GM10266 (cell line): Measurements from ENCODE around the gene MPEG1.

ENCODE experiments used
- DNase-seq: peaks from one replicate; pipeline ENCODE4 v3.0.0; 2012; ENCODE audit errors: extremely low spot score
- TF ChIP-seq, protein P1 (sequence below): IDR thresholded peaks from 2 replicates; pipeline ENCODE4 v1.5.1; 2012; ENCODE audit warnings: mild to moderate bottlenecking, low read depth; ENCODE audit not compliant: control insufficient read depth, insufficient read depth; ENCODE audit errors: missing control alignments

The MPEG1 gene

DNA sequence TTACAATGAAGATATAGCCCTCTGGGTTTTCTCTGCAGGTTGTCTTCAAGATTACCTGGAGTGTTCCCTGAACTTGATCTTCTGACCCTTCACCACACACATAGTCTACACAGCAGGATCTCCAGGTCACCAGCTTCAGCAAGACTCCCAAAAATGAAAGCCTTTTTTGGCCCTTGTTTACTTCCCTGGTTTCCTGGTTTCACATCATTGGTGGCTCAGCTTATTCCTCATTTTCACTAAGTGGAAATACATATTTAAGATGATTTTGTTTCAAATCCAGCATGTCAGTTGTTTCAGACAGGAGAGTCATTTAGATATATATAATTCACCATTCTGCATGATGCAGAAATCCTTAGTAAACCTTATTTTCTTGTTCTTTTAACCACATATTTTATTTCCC lies 41.6 kb upstream of the MPEG1 start:
- TF ChIP-seq, protein P1, sequence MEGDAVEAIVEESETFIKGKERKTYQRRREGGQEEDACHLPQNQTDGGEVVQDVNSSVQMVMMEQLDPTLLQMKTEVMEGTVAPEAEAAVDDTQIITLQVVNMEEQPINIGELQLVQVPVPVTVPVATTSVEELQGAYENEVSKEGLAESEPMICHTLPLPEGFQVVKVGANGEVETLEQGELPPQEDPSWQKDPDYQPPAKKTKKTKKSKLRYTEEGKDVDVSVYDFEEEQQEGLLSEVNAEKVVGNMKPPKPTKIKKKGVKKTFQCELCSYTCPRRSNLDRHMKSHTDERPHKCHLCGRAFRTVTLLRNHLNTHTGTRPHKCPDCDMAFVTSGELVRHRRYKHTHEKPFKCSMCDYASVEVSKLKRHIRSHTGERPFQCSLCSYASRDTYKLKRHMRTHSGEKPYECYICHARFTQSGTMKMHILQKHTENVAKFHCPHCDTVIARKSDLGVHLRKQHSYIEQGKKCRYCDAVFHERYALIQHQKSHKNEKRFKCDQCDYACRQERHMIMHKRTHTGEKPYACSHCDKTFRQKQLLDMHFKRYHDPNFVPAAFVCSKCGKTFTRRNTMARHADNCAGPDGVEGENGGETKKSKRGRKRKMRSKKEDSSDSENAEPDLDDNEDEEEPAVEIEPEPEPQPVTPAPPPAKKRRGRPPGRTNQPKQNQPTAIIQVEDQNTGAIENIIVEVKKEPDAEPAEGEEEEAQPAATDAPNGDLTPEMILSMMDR, result no peak
- no peak for DNase-seq

DNA sequence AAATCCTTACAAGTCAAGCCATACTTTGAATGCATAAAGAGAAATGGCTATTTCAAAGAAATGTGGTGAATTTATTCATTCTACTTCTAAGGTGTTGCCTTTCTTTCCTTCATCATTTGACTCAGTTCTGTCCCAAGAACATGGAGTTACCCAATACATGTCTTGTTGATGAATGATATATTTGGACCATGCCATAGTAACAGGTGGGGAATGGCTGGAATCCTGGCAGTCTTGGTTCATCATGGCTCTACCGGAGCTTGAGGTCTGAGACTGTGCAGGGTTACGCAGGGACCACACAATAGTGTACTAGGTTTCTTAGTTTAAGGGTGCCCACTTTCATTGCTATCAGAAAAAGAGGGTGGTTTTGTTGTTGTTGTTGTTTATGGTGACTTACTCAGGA lies 40.3 kb upstream of the MPEG1 start:
- DNase-seq, result no peak
- TF ChIP-seq, protein P1, result no peak

- DNase-seq, result no peak
These were observed 36.8 kb upstream of the MPEG1 start for GRCh38 chr11:59249535-59249934.

GRCh38 chr11:59247531-59248227 lies 35.0 kb upstream of the MPEG1 start:
- TF ChIP-seq, protein P1, result no peak
- DNase-seq, result no peak

More at GRCh38 chr11:59249535-59249934, 36.8 kb upstream of the MPEG1 start:
- TF ChIP-seq, protein P1, result no peak

DNA sequence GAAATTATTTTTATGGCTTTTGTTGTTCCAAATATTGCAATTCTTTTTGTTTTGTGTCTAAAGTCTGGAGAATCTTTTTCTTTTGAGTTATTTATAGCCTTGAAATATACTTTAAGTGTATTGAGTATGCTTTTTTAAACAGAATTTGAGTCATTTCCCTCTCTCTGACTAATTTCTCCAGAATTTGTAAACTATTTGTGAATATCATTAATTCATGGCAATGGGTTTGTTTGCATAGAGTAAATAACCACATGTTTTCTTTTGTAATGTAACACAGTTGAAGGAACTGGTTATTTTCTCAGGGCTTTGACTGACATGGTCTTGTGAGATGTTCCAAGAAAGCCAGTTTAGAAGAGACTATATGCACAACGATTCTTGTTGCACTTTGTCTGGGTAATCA lies 30.9 kb upstream of the MPEG1 start:
- DNase-seq, result no peak
- TF ChIP-seq, protein P1, result no peak

DNA sequence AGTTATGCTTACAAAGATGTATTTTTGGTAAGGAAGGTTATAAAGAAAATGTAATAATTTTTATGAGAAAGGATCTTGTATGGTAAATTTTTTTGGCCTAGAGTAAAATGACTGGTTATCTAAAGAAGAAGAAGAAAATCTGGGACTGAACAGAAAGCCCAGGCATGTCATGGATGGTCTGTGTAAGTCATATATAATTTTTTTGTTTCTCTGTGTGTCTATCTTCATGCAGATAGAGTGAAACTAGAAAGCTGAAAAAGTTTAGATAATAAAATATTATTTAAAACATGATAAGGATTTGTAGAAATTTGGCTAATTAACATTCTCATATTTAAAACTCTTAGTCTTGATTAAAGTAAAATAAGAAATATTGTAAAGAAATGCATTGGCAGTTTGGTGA lies 27.6 kb upstream of the MPEG1 start:
- no peak for DNase-seq

DNA sequence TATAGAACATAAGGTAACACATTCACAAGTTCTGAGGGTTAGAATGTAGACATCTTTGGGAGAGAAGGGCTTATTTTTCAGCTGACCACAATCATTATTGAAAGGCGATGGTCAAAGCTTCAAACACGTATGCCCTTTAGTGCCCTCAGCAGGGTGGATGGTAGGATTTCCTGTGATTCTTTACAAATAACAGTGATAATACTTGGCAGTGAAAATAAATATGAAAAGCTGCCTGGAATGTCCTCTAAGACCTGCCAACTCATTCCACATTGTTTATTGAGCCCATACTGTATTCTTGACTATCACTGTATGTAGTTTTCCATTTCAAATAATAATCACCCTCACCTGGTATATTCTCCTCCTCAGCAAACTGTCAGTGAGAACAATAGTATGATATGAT lies 13.7 kb upstream of the MPEG1 start:
- DNase-seq, result no peak
- TF ChIP-seq, protein P1, result no peak

More for the DNA sequence above, 27.6 kb upstream of the MPEG1 start:
- TF ChIP-seq, protein P1, result no peak
